ENCODE results near the gene PAX7. TPM values are rescaled to one million over a fixed set of nuclear protein-coding genes. Genes with fewer than 3 reads are reported as not detected.

Gene PAX7
- total and polyA plus RNA-seq, 9 of the 15 experiments (the other 6 are each of a cell fraction or from before 2014, with no cell fraction given): not detected

DNA sequence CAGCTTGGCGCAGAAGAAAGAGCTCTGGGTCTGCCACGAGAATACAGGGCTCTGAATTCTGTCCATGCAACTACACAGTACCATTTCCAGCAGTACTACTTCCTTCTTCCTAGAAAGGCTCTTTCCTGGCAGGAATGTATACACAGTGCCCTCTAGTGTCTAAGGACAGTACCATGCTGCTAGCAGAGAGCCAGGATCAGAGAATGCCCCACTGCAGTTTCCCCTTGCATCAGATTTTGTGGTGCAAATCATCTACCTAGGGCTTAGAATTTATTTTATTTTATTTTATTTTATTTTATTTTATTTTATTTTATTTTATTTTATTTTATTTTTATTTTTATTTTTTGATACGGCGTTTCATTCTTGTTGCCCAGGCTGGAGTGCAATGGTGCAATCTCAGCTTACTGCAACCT is 50.8 kb downstream of the PAX7 start (continued):
- TF ChIP-seq, protein P1, sequence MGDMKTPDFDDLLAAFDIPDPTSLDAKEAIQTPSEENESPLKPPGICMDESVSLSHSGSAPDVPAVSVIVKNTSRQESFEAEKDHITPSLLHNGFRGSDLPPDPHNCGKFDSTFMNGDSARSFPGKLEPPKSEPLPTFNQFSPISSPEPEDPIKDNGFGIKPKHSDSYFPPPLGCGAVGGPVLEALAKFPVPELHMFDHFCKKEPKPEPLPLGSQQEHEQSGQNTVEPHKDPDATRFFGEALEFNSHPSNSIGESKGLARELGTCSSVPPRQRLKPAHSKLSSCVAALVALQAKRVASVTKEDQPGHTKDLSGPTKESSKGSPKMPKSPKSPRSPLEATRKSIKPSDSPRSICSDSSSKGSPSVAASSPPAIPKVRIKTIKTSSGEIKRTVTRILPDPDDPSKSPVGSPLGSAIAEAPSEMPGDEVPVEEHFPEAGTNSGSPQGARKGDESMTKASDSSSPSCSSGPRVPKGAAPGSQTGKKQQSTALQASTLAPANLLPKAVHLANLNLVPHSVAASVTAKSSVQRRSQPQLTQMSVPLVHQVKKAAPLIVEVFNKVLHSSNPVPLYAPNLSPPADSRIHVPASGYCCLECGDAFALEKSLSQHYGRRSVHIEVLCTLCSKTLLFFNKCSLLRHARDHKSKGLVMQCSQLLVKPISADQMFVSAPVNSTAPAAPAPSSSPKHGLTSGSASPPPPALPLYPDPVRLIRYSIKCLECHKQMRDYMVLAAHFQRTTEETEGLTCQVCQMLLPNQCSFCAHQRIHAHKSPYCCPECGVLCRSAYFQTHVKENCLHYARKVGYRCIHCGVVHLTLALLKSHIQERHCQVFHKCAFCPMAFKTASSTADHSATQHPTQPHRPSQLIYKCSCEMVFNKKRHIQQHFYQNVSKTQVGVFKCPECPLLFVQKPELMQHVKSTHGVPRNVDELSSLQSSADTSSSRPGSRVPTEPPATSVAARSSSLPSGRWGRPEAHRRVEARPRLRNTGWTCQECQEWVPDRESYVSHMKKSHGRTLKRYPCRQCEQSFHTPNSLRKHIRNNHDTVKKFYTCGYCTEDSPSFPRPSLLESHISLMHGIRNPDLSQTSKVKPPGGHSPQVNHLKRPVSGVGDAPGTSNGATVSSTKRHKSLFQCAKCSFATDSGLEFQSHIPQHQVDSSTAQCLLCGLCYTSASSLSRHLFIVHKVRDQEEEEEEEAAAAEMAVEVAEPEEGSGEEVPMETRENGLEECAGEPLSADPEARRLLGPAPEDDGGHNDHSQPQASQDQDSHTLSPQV (IDR thresholded peaks at IDR 0.05): no peak
- TF ChIP-seq STAG1 (CRISPR knock-in tag; IDR thresholded peaks at IDR 0.05; ENCODE audit: borderline replicate concordance) (no peak), MAFK (IDR thresholded peaks at IDR 0.05; ENCODE audit: low read length) (no peak), NR2C2 (CRISPR knock-in tag; IDR thresholded peaks at IDR 0.05) (no peak), NR2C2 (tag; IDR thresholded peaks at IDR 0.05) (no peak), FOXJ2 (tag; IDR thresholded peaks at IDR 0.05) (no peak), ZSCAN32 (CRISPR knock-in tag; IDR thresholded peaks at IDR 0.05) (no peak), YBX1 (IDR thresholded peaks at IDR 0.05) (no peak), TFAP4 (CRISPR knock-in tag; IDR thresholded peaks at IDR 0.05; ENCODE audit: borderline replicate concordance) (no peak), XRCC3 (IDR thresholded peaks at IDR 0.05) (no peak), ZNF253 (CRISPR knock-in tag; conservative IDR thresholded peaks at IDR 0.05) (no peak), ZKSCAN1 (IDR thresholded peaks at IDR 0.05; ENCODE audit: low read depth, low read length) (no peak), OTX1 (CRISPR knock-in tag; IDR thresholded peaks at IDR 0.05) (no peak), IRF2 (CRISPR knock-in tag; IDR thresholded peaks at IDR 0.05) (no peak), THRB (CRISPR knock-in tag; conservative IDR thresholded peaks at IDR 0.05) (no peak), NRF1 (conservative IDR thresholded peaks at IDR 0.05 in 1 of 2, IDR thresholded peaks at IDR 0.05 in 1 of 2) (no peak)
- TF ChIP-seq, protein P2, sequence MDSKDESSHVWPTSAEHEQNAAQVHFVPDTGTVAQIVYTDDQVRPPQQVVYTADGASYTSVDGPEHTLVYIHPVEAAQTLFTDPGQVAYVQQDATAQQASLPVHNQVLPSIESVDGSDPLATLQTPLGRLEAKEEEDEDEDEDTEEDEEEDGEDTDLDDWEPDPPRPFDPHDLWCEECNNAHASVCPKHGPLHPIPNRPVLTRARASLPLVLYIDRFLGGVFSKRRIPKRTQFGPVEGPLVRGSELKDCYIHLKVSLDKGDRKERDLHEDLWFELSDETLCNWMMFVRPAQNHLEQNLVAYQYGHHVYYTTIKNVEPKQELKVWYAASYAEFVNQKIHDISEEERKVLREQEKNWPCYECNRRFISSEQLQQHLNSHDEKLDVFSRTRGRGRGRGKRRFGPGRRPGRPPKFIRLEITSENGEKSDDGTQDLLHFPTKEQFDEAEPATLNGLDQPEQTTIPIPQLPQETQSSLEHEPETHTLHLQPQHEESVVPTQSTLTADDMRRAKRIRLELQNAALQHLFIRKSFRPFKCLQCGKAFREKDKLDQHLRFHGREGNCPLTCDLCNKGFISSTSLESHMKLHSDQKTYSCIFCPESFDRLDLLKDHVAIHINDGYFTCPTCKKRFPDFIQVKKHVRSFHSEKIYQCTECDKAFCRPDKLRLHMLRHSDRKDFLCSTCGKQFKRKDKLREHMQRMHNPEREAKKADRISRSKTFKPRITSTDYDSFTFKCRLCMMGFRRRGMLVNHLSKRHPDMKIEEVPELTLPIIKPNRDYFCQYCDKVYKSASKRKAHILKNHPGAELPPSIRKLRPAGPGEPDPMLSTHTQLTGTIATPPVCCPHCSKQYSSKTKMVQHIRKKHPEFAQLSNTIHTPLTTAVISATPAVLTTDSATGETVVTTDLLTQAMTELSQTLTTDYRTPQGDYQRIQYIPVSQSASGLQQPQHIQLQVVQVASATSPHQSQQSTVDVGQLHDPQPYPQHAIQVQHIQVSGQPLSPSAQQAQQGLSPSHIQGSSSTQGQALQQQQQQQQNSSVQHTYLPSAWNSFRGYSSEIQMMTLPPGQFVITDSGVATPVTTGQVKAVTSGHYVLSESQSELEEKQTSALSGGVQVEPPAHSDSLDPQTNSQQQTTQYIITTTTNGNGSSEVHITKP (IDR thresholded peaks at IDR 0.05; ENCODE audit: partially characterized antibody): no peak
- TF ChIP-seq, protein P3, sequence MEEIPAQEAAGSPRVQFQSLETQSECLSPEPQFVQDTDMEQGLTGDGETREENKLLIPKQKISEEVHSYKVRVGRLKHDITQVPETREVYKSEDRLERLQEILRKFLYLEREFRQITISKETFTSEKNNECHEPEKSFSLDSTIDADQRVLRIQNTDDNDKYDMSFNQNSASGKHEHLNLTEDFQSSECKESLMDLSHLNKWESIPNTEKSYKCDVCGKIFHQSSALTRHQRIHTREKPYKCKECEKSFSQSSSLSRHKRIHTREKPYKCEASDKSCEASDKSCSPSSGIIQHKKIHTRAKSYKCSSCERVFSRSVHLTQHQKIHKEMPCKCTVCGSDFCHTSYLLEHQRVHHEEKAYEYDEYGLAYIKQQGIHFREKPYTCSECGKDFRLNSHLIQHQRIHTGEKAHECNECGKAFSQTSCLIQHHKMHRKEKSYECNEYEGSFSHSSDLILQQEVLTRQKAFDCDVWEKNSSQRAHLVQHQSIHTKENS (CRISPR knock-in tag; IDR thresholded peaks at IDR 0.05): no peak
